CD14-positive monocyte (primary cell): ENCODE measurements around the gene GOLPH3. TPM values are rescaled to one million over a fixed set of nuclear protein-coding genes. Genes with fewer than 3 reads are reported as not detected.

Experiments
- DNase-seq, 3 donors: peaks; one replicate each; pipeline ENCODE4 v3.0.0-alpha.2; 2011 to 2022
- H2AFZ ChIP-seq: 2 replicates; pipeline ENCODE4 v1.6.0; 2012; ENCODE audit warnings: mild to moderate bottlenecking, low read depth, low read length, inconsistent platforms; ENCODE audit not compliant: insufficient read depth, poor library complexity, severe bottlenecking
- H3K27ac ChIP-seq, 2 donors: 1 replicate in 1 of 2; 2 replicates in 1 of 2; pipeline ENCODE4 v1.5.1; 2012 to 2013; ENCODE audit warnings: low read length in 2 of 2, control low read depth in 1 of 2, inconsistent platforms in 1 of 2, low read depth in 1 of 2, mild to moderate bottlenecking in 1 of 2
- H3K27me3 ChIP-seq, 2 donors: one replicate each; pipeline versions ENCODE4 v1.6.0 to v1.6.1; 2011 to 2013; ENCODE audit warnings: low read length in 2 of 2; ENCODE audit not compliant: control insufficient read depth in 2 of 2, insufficient read depth in 2 of 2
- H3K36me3 ChIP-seq, 2 donors: replicated peaks in 1 of 2; 1 replicate in 1 of 2; 2 replicates in 1 of 2; pipeline versions ENCODE4 v1.5.1 to v1.6.1; 2012 to 2013; ENCODE audit warnings: low read length in 2 of 2, control low read depth in 1 of 2, inconsistent platforms in 1 of 2, mild to moderate bottlenecking in 1 of 2; ENCODE audit not compliant: insufficient read depth in 2 of 2, control insufficient read depth in 1 of 2
- H3K4me1 ChIP-seq, 2 donors: 1 replicate in 1 of 2; 2 replicates in 1 of 2; pipeline versions ENCODE4 v1.5.1 to v1.6.1; 2012 to 2013; ENCODE audit warnings: low read length in 2 of 2, control low read depth in 1 of 2, inconsistent platforms in 1 of 2, mild to moderate bottlenecking in 1 of 2, moderate library complexity in 1 of 2; ENCODE audit not compliant: insufficient read depth in 2 of 2, control insufficient read depth in 1 of 2
- H3K4me2 ChIP-seq: replicated peaks from 2 replicates; pipeline ENCODE3; 2012; ENCODE audit warnings: low read length, moderate library complexity, mild to moderate bottlenecking; ENCODE audit not compliant: poor library complexity, severe bottlenecking; ENCODE audit errors: extremely low read depth
- H3K4me3 ChIP-seq, 3 experiments: fragments of 200-600 bp in 1 of 3; sonication (generic) in 1 of 3; replicated peaks in 1 of 3; 1 replicate in 2 of 3; 2 replicates in 1 of 3; pipeline ENCODE4 v1.5.1; 2011 to 2013; ENCODE audit warnings: low read length in 3 of 3, mild to moderate bottlenecking in 3 of 3, control low read depth in 2 of 3, low read depth in 2 of 3, inconsistent platforms in 1 of 3, moderate library complexity in 1 of 3
- H3K79me2 ChIP-seq: 2 replicates; pipeline ENCODE4 v1.6.0; 2012; ENCODE audit warnings: mild to moderate bottlenecking, control low read depth, inconsistent platforms, low read length, moderate library complexity; ENCODE audit not compliant: insufficient read depth
- H3K9ac ChIP-seq: 2 replicates; pipeline ENCODE4 v1.6.0; 2017; ENCODE audit warnings: low read length, mild to moderate bottlenecking; ENCODE audit not compliant: insufficient read depth, poor library complexity, severe bottlenecking
- H3K9me3 ChIP-seq, 2 donors: replicated peaks in 1 of 2; 1 replicate in 1 of 2; 2 replicates in 1 of 2; pipeline versions ENCODE4 v1.5.1 to v1.6.1; 2012 to 2013; ENCODE audit warnings: low read length in 2 of 2, control low read depth in 1 of 2; ENCODE audit not compliant: control insufficient read depth in 1 of 2, insufficient read depth in 1 of 2
- H4K20me1 ChIP-seq: 2 replicates; pipeline ENCODE4 v1.6.0; 2012; ENCODE audit warnings: mild to moderate bottlenecking, low read length, control low read depth, moderate library complexity; ENCODE audit not compliant: insufficient read depth
- H3K27ac Mint-ChIP-seq, 7 donors: one replicate each; pipeline ENCODE4 v1.8.0; 2020; ENCODE audit warnings: mild to moderate bottlenecking in 7 of 7, mixed read lengths in 7 of 7, moderate library complexity in 6 of 7, inconsistent platforms in 2 of 7
- H3K27me3 Mint-ChIP-seq, 3 donors: one replicate each; pipeline ENCODE4 v1.8.0; 2021 to 2022; ENCODE audit warnings: low read depth in 3 of 3, mild to moderate bottlenecking in 3 of 3, mixed read lengths in 3 of 3, moderate library complexity in 3 of 3, inconsistent platforms in 1 of 3
- H3K36me3 Mint-ChIP-seq, 2 donors: one replicate each; pipeline ENCODE4 v1.8.0; 2020; ENCODE audit warnings: mixed read lengths in 2 of 2, inconsistent platforms in 1 of 2, mild to moderate bottlenecking in 1 of 2
- H3K4me1 Mint-ChIP-seq: one replicate; pipeline ENCODE4 v1.8.0; 2020; ENCODE audit warnings: mild to moderate bottlenecking, mixed read lengths
- H3K4me3 Mint-ChIP-seq, 2 donors: one replicate each; pipeline ENCODE4 v1.8.0; 2020; ENCODE audit warnings: mild to moderate bottlenecking in 2 of 2, mixed read lengths in 2 of 2, moderate library complexity in 1 of 2
- H3K9me3 Mint-ChIP-seq, 7 donors: one replicate each; pipeline ENCODE4 v1.8.0; 2020 to 2022; ENCODE audit warnings: mixed read lengths in 7 of 7, mild to moderate bottlenecking in 6 of 7, moderate library complexity in 6 of 7, inconsistent platforms in 2 of 7
- CTCF ChIP-seq: fragments of 200-600 bp; IDR thresholded peaks from one replicate; pipeline ENCODE4 v1.8.0; 2022; ENCODE audit warnings: antibody characterized with exemption, mild to moderate bottlenecking
- WGBS: methylation state at CpG from one replicate; pipeline ENCODE4 v1.1.5; 2013; ENCODE audit warnings: missing lambda C conversion rate; ENCODE audit not compliant: insufficient coverage; 5-methylcytosine and 5-hydroxymethylcytosine counted together
- intact Hi-C, 2 donors: fragments of 100-400 bp; cut with micrococcal nuclease; formaldehyde crosslinking; loops; one replicate each; pipeline versions ENCODE4 v1.15.0 to v1.15.1; 2023
- polyA plus RNA-seq, 3 donors: library from polyadenylated mRNA; depleted of rRNA in 1 of 3; unstranded in 2 of 3; stranded (reverse) in 1 of 3; fragments of 300-500 nt in 2 of 3; fragments of >200 nt in 1 of 3; fragmentation: Illumina TruSeq in 2 of 3; gene quantifications; 1 replicate in 2 of 3; 2 replicates in 1 of 3; pipeline ENCODE4 v1.2.3, GENCODE V29; 2012 to 2021

The GOLPH3 gene
- polyA plus RNA-seq, 3 donors = 25.1 to 108 (median 105) TPM

GRCh38 chr5:32103521-32103920 is 70.6 kb downstream of the GOLPH3 start:
- Histone ChIP-seq H3K36me3 (peaks cover 85 to 98% of the 10 kb centered on the region in 2 donors), H3K4me1 (no peaks in the 10 kb centered on the region), H3K27ac (no peak overlapping the region), H3K4me3 (no peak overlapping the region), H3K9ac (no peak overlapping the region), H3K27me3 (no peaks in the 10 kb centered on the region), H4K20me1 (no peaks in the 10 kb centered on the region), H2AFZ (no peak overlapping the region), H3K4me2 (no peak overlapping the region), H3K79me2 (no peaks in the 10 kb centered on the region), H3K9me3 (no peaks in the 10 kb centered on the region)
- Mint-ChIP-seq H3K4me3 (no peak overlapping the region), H3K36me3 (peaks cover 74 to 88% of the 10 kb centered on the region in 2 donors), H3K27me3 (no peaks in the 10 kb centered on the region), H3K9me3 (no peaks in the 10 kb centered on the region), H3K4me1 (no peaks in the 10 kb centered on the region), H3K27ac (peak overlapping the region in 1 of 7 donors; percentile 68)
- no peak for TF ChIP-seq CTCF
- intact Hi-C loops = no loop called here
- no peak for DNase-seq
- 96% methylated on average over 10 of the region's 12 CpGs for WGBS

- Mint-ChIP-seq H3K4me1 (no peaks in the 10 kb centered on the region), H3K36me3 (peaks cover 76 to 89% of the 10 kb centered on the region in 2 donors), H3K4me3 (no peak overlapping the region), H3K27ac (peak overlapping the region in 2 of 7 donors; percentile 18 to 70), H3K27me3 (no peaks in the 10 kb centered on the region), H3K9me3 (no peaks in the 10 kb centered on the region)
- H3K36me3 ChIP-seq = peaks cover 79 to 97% of the 10 kb centered on the region in 2 donors
- H4K20me1 ChIP-seq = no peaks in the 10 kb centered on the region
- H3K4me3 ChIP-seq = no peak overlapping the region
- H3K27ac ChIP-seq = no peak overlapping the region
- no peaks in the 10 kb centered on the region for H3K27me3 ChIP-seq
- DNase-seq = no peak
- no peak overlapping the region for H3K4me2 ChIP-seq
- no peaks in the 10 kb centered on the region for H3K9me3 ChIP-seq
- H3K4me1 ChIP-seq = no peaks in the 10 kb centered on the region
- intact Hi-C loops = no loop called here
- WGBS = 91% methylated on average over 10 of the region's 12 CpGs
- TF ChIP-seq CTCF = no peak
- H2AFZ ChIP-seq = no peak overlapping the region
- H3K79me2 ChIP-seq = no peaks in the 10 kb centered on the region
- no peak overlapping the region for H3K9ac ChIP-seq
Measured at GRCh38 chr5:32102254-32102986, 71.7 kb downstream of the GOLPH3 start.
